ENCODE measurements around the gene PRTFDC1.

PRTFDC1 gene, protein sequence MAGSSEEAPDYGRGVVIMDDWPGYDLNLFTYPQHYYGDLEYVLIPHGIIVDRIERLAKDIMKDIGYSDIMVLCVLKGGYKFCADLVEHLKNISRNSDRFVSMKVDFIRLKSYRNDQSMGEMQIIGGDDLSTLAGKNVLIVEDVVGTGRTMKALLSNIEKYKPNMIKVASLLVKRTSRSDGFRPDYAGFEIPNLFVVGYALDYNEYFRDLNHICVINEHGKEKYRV

DNA sequence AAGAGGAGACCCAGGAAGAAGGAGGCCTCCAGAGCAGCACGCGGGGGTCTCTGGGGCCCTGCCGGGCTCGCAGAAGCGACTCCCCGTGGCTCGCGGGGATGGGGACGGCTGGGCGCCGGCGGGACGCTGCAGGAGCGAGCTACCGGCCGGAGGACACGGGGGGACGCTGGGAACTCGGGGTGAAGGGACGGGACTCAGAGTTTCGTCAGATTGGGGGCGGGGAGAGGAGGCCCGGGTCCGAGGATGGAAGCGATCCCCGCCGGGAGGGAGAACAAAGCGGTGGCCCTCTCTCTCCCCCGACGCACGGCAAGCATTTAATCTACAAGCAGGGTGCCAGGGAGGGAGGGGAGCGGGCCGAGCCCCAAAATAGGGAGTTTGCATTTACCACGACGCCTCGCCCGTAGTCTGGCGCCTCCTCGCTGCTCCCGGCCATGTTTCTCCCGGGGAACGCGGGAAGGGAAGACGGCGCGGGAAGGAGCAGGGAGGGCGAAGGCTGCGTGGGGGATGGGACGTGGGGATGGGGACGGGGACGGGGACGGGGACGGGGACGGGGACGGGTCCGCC is at the start of gene PRTFDC1:
Gene PRTFDC1, minus strand, starts transcription at position 464 of the 564 bp plus-strand sequence. Its CDS starts 31 bp downstream, at position 433.
- H3K27me3 Mint-ChIP-seq: peaks cover 35% of the 10 kb centered on the region
- peaks cover 20% of the 10 kb centered on the region for H3K4me1 Mint-ChIP-seq (ENCODE audit: low read depth)
- peak within 1 kb of the TSS; percentile 49 for H3K27ac Mint-ChIP-seq
- intact Hi-C loops (cut with micrococcal nuclease): no loop called here
- H3K9me3 Mint-ChIP-seq: no peaks in the 10 kb centered on the region
- H3K4me3 Mint-ChIP-seq: peak within 1 kb of the TSS; percentile 74
- no peaks in the 10 kb centered on the region for H3K36me3 Mint-ChIP-seq (ENCODE audit: low read depth)

DNA sequence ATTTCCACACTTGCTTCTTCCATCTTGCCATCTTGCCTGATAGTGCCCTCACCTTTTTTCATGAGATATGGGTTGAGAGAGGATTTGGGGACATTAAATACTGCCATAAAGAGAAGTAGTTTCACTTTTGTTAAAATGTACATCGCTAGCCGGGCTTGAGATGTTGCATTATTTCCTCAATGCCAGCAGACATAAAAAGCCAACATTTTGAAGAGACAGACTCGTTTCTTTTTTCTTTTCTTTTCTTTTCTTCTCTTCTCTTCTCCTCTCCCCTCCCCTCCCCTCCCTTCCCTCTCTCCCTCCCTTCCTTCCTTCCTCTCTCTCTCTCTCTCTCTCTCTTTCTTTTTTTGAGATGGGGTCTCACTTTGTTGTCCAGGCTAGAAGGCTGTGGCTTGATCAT is 45.6 kb upstream of the PRTFDC1 start:
- Mint-ChIP-seq H3K4me3 (no peak overlapping the region), H3K36me3 (ENCODE audit: low read depth) (no peaks in the 10 kb centered on the region)

DNA sequence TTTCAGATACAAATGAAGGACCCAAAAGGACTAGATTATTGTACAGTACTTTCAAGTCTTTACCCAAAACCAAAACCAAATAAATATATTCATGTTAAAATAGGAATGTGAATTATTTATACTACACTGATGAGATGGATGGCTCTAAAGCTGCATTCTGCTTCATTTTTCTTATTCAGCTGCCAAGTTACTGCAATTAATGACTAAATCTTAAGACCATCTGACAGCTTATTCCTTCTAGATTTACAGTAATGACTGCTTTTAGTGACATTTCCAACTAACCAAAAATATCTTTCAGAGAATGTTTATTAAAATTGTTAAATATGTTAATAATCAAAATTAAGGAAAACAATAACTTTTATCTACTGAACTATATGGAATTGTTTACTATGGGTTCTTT is 42.7 kb upstream of the PRTFDC1 start:
- Mint-ChIP-seq H3K27me3 (peaks cover 1% of the 10 kb centered on the region), H3K4me1 (ENCODE audit: low read depth) (no peaks in the 10 kb centered on the region), H3K27ac (no peak overlapping the region), H3K9me3 (no peaks in the 10 kb centered on the region), H3K4me3 (no peak overlapping the region), H3K36me3 (ENCODE audit: low read depth) (no peaks in the 10 kb centered on the region)
- intact Hi-C loops (cut with micrococcal nuclease): no loop called here

More for the DNA sequence above, 45.6 kb upstream of the PRTFDC1 start:
- Mint-ChIP-seq H3K27ac (no peak overlapping the region), H3K4me1 (ENCODE audit: low read depth) (no peaks in the 10 kb centered on the region), H3K9me3 (peaks cover 8% of the 10 kb centered on the region), H3K27me3 (peaks cover 1% of the 10 kb centered on the region)
- intact Hi-C loops (cut with micrococcal nuclease): no loop called here

DNA sequence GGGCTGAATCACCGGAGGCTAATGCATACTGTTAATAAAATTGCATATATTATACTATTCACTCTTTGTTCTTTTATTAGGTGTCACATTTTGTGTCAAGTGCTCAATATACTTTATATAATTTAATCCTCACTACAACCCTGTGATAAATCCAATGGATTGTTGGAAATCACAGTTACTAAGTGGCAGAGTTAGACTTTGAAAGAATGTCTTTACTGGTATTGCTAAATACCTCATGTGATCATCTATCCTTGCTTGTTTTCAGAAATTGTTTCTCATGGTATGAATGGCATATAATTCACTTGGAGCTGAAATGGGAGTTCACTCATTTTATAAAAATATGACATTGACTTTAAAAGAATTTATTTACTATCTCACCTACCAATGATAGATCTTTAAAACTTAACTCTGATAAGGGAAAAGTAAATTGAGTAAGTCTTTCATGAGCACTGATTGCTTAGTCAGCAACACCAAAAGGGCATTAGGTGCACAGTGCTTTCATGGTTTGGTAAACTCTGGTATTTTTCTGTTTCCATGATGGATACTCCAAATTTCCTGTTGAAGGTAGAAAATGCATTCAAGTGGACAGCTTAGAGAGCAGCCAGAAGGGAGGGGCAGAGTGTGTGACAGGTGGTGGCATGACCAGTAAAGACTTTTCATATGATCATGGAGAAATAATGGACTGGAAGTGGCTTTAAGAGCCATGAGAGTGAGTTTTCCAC is 41.0 kb upstream of the PRTFDC1 start:
- peaks cover 9% of the 10 kb centered on the region for H3K4me1 Mint-ChIP-seq (ENCODE audit: low read depth)
- H3K4me3 Mint-ChIP-seq: no peak overlapping the region
- peaks cover 1% of the 10 kb centered on the region for H3K27me3 Mint-ChIP-seq
- no peaks in the 10 kb centered on the region for H3K36me3 Mint-ChIP-seq (ENCODE audit: low read depth)
- H3K27ac Mint-ChIP-seq: no peak overlapping the region
- no peaks in the 10 kb centered on the region for H3K9me3 Mint-ChIP-seq
- intact Hi-C loops (cut with micrococcal nuclease): no loop called here

DNA sequence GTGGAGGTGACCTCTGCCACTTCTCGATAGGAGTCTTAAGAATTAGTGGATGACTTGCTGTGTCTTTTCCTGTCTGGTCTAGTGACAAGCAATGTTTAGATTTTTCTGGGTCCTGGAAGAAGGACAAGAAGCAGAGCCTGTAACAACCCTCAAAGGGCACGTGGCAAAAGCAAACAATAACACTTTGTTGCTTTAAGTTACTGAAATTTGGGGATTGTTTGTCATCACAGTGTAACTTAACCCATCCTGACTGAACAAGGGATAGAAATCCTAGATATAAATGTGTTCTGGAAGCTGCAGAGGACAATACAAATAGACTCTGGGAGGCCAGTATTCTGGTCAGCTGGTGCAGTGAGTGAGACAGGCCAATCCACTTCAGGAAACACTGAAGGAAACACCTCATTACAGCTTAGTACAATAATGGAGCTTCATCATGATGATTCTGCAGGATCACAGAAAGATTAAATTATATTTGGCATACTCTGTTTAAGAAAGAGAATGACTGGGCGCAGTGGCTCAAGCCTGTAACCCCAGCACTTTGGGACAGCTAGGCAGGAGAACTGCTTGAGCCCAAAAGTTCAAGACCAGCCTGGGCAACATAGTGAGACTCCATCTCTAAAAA is 40.2 kb upstream of the PRTFDC1 start:
- Mint-ChIP-seq H3K27ac (no peak overlapping the region), H3K9me3 (no peaks in the 10 kb centered on the region), H3K4me1 (ENCODE audit: low read depth) (peaks cover 9% of the 10 kb centered on the region), H3K36me3 (ENCODE audit: low read depth) (no peaks in the 10 kb centered on the region), H3K27me3 (peaks cover 1% of the 10 kb centered on the region), H3K4me3 (no peak overlapping the region)
- intact Hi-C loops (cut with micrococcal nuclease): no loop called here

DNA sequence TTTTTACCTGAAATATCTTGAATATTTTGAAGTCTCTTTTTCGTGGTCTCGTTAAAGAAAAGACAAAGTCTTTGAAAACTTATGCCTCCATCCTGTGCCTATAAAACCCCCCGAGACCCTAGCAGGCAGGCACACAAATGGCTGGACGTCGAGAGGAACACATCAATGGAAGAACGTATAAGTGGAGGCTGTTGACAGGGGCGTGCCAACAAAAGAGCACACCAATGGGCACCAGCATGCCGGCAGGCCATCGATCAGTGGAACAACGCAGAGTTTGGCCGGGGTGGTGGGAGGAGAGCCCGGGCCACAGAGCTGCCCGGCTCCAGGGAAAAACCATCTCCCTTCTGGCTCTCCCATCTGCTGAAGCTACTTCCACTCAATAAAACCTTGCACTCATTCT is 38.9 kb upstream of the PRTFDC1 start:
- Mint-ChIP-seq H3K27me3 (peaks cover 1% of the 10 kb centered on the region), H3K4me3 (no peak overlapping the region), H3K27ac (no peak overlapping the region), H3K9me3 (no peaks in the 10 kb centered on the region), H3K36me3 (ENCODE audit: low read depth) (no peaks in the 10 kb centered on the region), H3K4me1 (ENCODE audit: low read depth) (peaks cover 9% of the 10 kb centered on the region)
- intact Hi-C loops (cut with micrococcal nuclease): no loop called here

DNA sequence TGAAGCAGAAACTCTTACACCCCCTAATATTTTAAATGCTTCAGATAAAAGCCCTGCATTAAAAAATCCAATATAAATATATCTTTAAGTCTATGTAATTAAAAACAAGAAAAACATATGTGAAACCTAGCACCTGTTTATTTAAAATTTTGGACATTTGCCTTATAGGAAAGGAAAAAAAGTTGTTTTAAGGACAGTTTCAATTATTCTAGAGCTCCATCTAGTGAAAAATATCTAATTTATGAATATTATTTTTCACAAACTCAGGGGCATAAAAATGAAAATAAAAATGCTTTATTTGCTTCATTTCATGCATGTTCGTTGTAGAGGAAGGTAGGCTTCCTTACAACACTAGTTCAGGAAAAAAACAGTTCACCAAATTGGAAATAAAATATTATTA is 37.5 kb upstream of the PRTFDC1 start:
- H3K4me3 Mint-ChIP-seq: no peak overlapping the region
- H3K9me3 Mint-ChIP-seq: no peaks in the 10 kb centered on the region
- no peak overlapping the region for H3K27ac Mint-ChIP-seq
- H3K27me3 Mint-ChIP-seq: peaks cover 1% of the 10 kb centered on the region
- intact Hi-C loops (cut with micrococcal nuclease): loop anchor here (1.0 kb wide), 1 partner anchor 347 kb away; no protein-coding TSS in a partner anchor
- H3K36me3 Mint-ChIP-seq (ENCODE audit: low read depth): no peaks in the 10 kb centered on the region
- peaks cover 9% of the 10 kb centered on the region for H3K4me1 Mint-ChIP-seq (ENCODE audit: low read depth)

DNA sequence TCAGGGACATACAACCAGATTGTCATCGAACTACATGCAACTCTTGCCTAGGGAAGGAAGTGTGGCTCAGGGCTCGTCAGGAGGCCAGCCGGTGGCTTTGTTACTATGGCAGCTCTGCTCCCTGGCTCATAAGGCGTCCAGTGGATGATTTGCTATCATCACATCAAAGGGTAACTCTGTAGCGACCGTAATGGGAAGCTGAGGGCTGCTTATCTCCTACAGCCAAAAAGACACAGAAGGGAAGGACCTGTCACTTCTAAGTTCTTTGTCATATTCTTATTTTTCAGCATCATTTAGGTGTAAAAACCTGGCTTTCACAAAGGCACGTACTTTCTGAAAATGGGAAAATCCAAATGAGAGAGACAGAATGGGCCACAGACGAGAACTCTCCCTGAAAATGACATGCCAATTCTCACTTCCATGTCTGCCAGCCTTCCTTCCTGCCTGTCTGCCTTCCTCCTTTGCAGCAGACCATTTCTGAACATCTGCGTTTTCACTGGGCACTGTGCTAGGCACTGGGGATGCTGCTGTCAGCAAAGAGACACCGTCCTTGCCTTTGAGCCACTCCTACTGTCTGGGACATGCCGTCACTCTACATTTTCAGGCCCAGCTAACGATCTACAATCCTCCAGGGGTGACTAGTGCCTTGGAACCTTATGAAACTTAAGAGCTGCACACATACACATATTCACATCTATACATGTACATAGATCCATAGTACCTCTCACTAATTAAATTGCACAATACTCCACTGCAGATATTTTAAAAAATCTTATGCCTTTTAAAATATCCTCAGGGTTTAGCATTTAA is 36.6 kb upstream of the PRTFDC1 start:
- Mint-ChIP-seq H3K36me3 (ENCODE audit: low read depth) (no peaks in the 10 kb centered on the region), H3K9me3 (no peaks in the 10 kb centered on the region), H3K27me3 (no peaks in the 10 kb centered on the region), H3K27ac (no peak overlapping the region), H3K4me1 (ENCODE audit: low read depth) (peaks cover 9% of the 10 kb centered on the region), H3K4me3 (no peak overlapping the region)
- intact Hi-C loops (cut with micrococcal nuclease): no loop called here

DNA sequence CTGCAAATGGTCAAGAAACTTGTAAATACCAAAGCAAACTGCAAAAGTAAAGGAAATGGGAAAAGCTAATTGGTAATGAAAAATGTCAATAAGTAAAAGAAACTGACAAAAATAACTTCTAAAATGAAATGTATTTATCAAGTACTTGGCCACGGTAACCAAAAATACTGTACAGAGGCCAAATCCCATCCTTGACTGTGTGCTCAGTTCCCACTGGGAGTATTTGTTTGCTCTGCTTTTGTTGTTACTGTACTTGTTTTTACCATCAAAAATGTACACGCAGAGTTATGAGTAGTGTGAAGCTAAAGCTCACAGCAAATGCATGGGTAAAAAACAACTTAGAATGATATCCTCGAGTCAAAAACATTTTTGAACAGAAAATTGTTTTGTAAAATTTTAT is 32.5 kb upstream of the PRTFDC1 start:
- no peaks in the 10 kb centered on the region for H3K36me3 Mint-ChIP-seq (ENCODE audit: low read depth)
- H3K27me3 Mint-ChIP-seq: no peaks in the 10 kb centered on the region
- no peak overlapping the region for H3K27ac Mint-ChIP-seq
- peaks cover 9% of the 10 kb centered on the region for H3K4me1 Mint-ChIP-seq (ENCODE audit: low read depth)
- no peaks in the 10 kb centered on the region for H3K9me3 Mint-ChIP-seq
- H3K4me3 Mint-ChIP-seq: no peak overlapping the region
- intact Hi-C loops (cut with micrococcal nuclease): no loop called here

DNA sequence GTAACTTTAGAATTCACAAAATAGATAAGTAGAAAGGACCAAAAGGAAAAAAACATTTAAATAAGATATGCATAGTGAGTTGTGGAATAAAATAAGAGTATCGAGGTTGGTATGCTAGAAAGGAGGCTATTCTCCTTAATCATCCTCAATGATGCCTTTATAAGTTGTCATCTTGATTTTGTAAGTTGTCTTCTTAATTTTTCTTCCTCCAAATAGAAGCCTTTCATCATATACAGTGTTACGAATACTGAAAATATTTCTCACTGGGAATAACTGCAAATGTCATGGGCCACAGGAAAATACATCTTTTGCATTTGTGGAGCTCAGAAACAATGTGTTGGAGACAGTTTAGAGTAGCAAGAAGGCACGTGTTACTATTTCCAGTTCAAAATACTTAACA is 31.5 kb upstream of the PRTFDC1 start:
- H3K36me3 Mint-ChIP-seq (ENCODE audit: low read depth): no peaks in the 10 kb centered on the region
- H3K27ac Mint-ChIP-seq: no peak overlapping the region
- intact Hi-C loops (cut with micrococcal nuclease): no loop called here
- no peaks in the 10 kb centered on the region for H3K9me3 Mint-ChIP-seq
- peaks cover 4% of the 10 kb centered on the region for H3K4me1 Mint-ChIP-seq (ENCODE audit: low read depth)
- no peaks in the 10 kb centered on the region for H3K27me3 Mint-ChIP-seq
- no peak overlapping the region for H3K4me3 Mint-ChIP-seq

DNA sequence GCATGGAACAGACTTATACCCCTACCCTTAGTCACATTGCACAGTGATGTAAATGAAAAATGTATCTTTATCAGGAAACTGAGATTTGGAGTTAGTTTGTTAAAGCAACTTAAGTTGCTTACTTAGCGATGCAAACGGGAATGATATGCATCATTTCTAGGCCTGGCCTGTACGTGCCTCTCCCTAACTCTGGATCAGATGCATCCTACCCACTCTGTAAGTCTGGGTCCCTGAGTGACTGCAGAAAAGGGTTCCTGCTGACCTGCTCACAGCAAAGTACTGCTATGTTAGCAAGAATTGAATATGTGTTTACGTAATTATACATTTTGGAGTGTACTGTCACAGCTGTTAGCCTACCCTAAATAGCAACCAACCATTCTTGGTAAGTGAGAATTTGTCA is 30.7 kb upstream of the PRTFDC1 start:
- no peaks in the 10 kb centered on the region for H3K9me3 Mint-ChIP-seq
- H3K36me3 Mint-ChIP-seq (ENCODE audit: low read depth): no peaks in the 10 kb centered on the region
- H3K27me3 Mint-ChIP-seq: peaks cover 3% of the 10 kb centered on the region
- intact Hi-C loops (cut with micrococcal nuclease): no loop called here
- H3K4me3 Mint-ChIP-seq: no peak overlapping the region
- no peak overlapping the region for H3K27ac Mint-ChIP-seq
- no peaks in the 10 kb centered on the region for H3K4me1 Mint-ChIP-seq (ENCODE audit: low read depth)

DNA sequence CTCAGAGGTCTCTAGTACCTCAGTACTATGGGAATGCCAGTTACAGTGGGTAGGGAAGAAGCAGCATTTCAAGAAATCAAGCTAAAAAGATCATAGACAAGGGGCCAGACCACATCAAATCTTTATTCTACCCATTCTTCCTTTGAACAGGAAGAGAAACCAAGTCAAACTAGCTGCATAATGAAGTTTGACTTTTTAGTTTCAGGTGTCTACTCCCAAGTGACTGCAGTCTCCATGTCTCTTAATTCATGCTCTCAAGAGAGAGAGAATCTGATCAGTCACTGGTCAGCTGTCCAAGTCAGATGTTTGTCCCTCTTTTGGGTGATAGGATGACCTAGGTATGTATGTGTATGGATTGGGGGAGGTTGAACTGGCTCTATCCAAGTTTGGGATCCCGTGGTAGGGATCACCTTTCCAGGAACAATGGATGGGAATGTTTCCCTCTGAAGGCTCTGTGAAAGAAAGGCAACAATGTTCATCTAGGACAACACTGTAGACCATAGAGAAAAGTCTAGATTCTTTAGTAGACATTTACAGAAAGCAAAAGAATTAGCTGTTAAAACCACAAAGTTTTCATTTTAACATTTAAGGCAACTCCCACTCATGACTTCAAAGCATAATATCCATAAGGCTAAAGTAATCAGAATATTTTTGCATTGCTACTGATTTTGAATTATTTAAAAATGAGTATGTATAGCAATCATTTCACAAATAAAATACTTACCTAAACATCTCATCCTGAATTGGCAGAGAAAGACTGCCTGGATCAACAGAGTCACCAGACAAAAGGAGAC is 30.1 kb upstream of the PRTFDC1 start:
- intact Hi-C loops (cut with micrococcal nuclease): no loop called here
- H3K27ac Mint-ChIP-seq: no peak overlapping the region
- peaks cover 3% of the 10 kb centered on the region for H3K27me3 Mint-ChIP-seq
- H3K9me3 Mint-ChIP-seq: no peaks in the 10 kb centered on the region
- no peaks in the 10 kb centered on the region for H3K4me1 Mint-ChIP-seq (ENCODE audit: low read depth)
- no peaks in the 10 kb centered on the region for H3K36me3 Mint-ChIP-seq (ENCODE audit: low read depth)
- no peak overlapping the region for H3K4me3 Mint-ChIP-seq

DNA sequence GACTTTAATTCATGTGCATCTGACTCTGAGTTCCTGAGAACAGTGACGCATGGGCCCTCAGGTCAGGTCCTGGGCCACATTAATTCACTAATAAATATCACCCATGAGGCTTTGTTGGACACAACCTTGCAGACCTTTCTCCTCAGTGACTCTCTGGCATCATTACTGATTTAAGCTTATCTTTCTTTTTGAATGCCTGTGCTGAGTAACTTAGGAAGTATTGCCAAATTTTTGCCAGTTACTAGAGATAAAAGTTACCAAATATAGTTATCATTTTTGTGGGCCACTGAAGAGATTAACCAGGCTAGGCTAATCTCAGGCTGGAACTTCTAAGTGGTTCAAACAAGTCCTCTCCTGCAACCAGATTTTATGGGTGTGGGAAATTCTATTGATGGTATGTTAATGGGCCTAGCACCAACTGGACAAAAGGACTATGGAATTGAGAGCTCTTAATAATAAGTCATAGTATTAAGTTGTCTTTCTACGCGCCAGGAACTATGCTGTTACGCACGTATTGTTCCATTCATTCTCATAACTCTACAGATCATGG is 28.8 kb upstream of the PRTFDC1 start:
- intact Hi-C loops (cut with micrococcal nuclease): no loop called here
- H3K4me3 Mint-ChIP-seq: no peak overlapping the region
- peaks cover 3% of the 10 kb centered on the region for H3K27me3 Mint-ChIP-seq

More for the DNA sequence above, 28.8 kb upstream of the PRTFDC1 start:
- Mint-ChIP-seq H3K9me3 (no peaks in the 10 kb centered on the region), H3K36me3 (ENCODE audit: low read depth) (no peaks in the 10 kb centered on the region), H3K27ac (no peak overlapping the region), H3K4me1 (ENCODE audit: low read depth) (no peaks in the 10 kb centered on the region)
